Stimulated activated CD4-positive, alpha-beta T cell treated with anti-CD3 and anti-CD28 coated beads, Interleukin-1b, Interleukin-23, amount 100 ng/mL, for 1 hour (primary cell): ENCODE results near the gene HHAT.

Source experiments
- DNase-seq, 2 donors: peaks; one replicate each; pipeline ENCODE4 v3.0.0-alpha.2; 2020; ENCODE audit warnings: low read depth in 2 of 2

The HHAT gene

DNA sequence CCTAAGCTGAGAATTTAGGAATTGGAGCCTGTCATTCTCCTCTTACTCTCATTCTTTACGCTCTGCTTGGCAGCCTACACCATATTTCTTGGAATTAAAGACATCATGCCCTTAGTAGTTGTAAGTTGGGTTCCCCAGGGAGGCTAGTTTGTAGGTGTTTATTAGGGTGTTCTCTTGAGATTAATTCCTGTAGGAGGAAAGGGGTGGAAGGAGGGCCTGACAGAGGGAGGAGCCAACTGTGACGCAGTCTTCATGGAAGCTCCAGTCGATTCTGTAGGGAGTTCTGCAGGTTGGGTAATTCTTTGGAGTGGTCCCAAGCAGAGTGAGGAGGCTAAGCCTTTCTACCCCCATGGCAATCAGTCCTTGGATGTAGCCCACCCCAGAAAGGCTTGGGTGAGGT, 111.4 kb downstream of the HHAT start:
- no peak for DNase-seq

DNA sequence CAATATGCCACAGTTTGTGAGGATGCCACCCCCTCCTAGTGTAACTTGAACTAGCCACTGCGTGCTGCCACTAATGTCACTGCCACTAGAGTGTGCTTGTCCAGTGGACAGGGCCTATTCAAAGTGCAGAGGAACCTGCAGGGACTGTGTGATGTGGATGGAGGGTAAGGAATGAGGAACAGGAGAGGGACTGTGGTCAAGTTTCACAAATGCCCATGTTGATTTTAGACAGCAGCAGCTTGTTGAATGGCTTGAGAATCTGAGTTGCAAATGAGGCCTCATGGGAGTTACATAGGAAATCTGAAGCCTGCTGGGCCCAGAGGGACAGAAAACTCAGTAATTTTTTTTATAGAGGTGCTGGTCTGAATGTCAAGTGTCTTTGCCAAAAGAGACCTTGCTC, 112.3 kb downstream of the HHAT start:
- no peak for DNase-seq

DNA sequence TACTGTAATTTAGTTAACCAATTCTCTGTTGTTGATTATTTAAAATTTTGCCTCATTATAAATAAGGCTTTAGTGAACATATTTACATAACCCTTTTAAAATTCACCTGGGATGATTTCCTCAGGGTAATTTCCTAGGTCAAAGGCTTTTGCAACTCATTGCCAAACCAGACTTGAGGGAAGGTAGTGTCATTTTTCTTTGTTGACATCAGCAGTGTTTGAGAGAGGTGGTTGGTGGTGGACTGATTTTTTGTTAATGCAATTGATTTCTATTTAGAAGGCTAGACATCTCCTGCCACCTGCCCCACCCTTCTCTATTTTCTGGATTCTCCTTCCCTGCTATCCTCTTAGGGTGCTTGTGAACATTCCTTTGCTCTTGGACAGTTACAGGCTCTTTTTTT, 116.8 kb downstream of the HHAT start:
- DNase-seq: no peak

DNA sequence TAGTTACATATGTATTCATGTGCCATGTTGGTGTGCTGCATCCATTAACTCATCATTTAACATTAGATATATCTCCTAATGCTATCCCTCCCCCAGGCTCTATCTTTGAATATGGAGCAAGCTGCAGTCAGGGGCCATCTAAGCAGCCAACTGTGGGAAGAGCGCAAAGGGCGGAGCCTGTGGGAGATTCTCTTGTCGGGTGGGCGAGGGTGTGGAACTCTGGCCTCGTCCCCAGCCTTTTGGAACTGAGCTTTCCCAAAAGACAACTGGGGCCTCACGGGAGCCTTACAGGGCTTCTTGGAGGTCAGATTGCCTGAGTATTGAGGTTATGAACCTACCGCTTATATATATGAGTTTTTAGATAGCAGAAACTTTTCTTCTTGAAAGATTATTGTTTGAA, 117.2 kb downstream of the HHAT start:
- DNase-seq: no peak

DNA sequence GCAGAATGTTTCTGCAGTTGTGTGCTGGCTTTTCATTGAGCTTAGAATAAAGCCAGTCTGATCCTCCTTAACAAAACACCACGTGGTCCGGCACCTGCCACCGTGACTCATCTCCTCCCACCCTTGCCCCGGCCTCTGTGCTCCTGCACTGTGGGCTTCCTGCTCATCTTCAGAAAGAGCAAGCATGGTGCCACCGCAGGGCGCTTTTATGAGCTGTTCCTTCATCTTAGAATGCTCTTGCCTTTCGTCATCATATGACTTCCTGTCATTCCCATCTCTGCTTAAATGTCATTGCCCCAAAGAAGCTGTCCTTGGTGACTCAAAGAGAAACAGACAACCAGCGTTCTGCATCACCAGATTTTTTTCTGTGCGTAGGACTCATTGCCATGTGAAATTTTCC, 117.8 kb downstream of the HHAT start:
- peak; percentile 46 to 49 for DNase-seq

DNA sequence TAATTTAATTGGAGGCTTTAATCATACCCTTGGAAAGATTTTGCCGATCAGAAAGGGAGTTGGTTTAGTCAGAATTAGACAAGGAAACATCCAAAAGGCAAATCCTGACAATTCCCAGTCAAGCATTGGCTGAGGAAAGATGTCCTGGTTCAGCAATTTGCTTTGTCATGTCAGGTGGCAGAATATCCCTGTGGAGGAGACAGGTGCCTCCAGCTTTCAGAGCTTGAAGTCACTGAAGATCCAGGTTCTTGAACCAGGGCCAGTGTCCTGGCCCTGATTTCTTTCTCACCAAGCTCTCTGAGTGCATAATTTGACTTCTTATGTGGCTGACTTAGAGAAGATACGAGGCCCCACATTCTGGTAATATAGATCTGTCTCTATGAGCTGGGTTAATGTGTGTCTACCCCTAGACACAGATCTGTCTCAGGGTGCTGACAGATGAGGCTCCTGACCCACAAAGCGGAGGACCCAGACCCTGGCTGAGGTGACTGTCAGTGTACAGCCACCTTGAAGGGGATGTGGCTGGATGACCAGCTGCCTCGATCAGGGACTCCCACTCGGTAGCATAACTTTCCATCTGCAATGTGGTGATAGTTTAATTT, 118.9 kb downstream of the HHAT start:
- DNase-seq: no peak

DNA sequence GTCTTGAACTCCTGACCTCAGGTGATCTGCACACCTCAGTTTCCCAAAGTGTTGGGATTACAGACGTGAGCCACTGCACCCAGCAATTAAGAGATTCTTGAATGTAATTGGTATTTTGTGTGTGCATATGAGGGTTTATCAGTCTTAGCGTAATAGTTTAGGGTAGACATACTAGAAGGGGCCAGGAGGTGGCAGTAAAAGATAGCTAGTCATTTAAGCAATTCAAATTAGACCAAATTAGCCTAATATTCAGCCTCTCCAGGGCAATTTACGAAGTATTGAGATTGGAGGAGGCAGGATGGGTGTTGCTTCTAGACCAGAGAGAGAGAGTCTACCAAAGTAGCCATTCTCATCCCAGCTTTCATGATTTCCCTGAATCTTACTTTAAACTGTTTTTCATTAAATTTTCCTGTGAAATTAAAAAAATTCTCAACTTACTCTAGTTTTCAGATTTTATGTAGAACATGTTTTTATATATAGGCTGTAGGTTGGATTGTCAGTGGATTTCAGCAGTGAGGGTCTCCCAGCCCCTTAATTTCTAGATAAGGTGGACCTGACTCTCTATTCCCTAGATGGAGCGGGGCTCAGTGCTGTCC, 119.7 kb downstream of the HHAT start:
- DNase-seq: no peak

DNA sequence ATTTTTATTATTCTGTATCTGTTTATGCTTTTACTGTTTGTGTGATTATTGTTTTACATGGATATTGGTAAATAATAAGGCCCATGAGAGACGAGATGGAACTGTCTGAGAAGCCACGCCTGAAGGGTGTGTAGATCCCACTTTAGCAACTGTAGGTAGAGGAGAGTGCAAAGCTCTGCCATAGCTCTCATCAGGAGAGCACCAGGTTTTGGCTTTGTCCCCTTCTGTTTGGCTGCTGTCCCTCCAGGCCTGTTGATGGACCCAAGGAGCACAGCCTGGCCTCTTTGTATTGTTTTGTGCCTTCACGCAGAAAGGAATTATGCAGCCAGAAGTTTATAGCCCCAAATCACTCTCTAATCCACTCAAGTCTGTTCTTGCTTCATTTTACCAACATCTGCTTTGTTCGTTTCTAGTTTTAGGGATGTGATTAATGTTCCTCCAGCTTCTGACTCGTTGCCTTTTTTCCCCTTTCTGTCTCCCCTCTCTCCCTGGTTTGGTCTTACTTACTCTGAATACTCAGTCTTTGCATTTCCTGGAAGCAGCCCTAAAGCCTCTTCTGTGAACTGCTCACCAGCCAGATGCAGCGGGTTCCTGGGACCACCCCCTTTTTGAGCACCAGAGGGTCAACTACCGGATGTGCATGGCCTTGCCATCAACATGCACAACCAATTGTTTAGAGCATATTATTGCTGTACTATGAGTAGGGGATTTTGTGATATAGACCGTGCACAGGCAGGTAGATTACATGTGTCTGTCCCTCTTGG, 127.3 kb downstream of the HHAT start:
- no peak for DNase-seq

DNA sequence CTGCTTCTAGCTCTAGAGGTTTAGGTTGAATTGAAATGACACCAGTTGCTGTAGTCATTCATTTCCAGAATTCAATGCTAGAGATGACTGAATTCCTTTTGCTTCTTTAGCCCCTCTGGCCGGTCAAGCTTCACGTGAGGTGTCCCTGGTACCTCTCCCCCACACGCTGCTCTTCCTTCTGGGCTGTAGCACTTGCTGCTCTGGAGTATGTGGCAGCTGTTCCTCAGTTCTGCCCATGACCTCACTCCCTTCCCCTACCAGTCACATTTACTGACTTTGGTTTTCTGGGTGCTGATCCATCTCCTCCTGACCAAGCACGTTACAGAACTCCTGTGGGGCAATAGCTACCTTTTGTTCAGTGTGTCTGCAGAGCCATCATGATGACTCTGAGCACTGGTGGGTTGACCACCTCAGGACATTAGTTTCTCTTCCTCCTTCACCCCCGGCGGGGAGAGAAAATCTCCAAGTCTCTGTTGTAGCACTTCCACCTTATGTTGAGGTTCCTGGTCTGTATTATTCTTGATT, 128.1 kb downstream of the HHAT start:
- no peak for DNase-seq

DNA sequence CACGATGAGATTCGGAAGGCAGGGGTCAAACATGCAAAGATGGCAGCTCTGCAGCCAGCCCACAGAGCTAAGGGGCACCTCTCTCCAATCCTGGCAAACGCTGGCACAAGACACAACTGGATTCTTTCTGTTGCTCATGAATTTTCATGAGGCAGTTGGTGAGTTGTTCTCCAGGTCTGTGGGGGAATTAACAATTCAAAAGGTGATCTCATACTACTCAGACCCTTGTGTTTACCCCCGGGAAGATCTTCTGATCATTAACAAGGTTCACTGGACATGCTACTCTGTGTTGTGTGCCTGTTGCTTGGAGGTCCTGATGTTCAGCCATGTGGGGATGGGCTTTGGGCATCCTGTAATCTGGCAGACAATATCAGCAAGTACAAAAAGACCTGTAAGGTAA, 128.9 kb downstream of the HHAT start:
- no peak for DNase-seq

DNA sequence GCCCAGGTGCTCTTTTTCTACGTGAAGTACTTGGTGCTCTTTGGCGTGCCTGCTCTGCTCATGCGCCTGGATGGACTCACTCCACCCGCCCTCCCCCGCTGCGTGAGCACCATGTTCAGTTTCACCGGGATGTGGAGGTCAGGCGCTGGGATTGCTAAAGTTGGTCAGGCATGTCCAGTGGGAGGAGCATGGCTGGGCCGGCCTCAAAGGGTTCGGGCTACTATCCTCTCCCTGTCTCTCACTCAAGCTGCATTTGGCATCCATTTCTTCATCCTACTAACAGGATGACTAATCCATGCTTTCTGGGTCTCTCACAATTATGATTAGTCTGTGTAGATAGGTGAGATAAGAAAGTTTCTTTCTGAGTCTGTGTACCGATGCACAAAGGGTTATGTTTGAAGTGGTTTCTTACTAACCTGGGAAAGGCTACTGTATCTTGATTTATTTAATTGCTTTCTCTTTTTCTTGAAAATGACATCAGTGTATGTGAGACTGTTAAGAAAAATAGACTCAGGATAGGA, 135.9 kb downstream of the HHAT start:
- DNase-seq: no peak

DNA sequence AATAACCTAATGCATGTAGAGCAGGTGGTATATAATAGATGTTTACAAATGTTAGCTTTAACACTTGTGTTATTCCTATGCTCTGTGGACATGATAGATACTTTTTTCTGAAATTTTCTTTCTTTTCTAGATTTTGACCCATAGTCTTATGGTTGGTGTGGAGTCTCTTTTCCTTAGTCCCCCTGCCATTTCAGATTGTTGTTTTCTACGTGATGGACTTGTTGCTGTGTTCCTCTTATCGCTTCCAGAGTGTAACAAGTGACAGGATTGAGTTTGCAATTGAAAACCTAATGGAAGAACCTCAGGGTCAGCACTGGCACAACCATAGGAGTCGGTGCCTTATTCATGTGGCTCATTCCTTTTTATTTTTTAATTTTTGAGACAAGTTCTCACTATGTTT, 136.4 kb downstream of the HHAT start:
- DNase-seq: no peak

DNA sequence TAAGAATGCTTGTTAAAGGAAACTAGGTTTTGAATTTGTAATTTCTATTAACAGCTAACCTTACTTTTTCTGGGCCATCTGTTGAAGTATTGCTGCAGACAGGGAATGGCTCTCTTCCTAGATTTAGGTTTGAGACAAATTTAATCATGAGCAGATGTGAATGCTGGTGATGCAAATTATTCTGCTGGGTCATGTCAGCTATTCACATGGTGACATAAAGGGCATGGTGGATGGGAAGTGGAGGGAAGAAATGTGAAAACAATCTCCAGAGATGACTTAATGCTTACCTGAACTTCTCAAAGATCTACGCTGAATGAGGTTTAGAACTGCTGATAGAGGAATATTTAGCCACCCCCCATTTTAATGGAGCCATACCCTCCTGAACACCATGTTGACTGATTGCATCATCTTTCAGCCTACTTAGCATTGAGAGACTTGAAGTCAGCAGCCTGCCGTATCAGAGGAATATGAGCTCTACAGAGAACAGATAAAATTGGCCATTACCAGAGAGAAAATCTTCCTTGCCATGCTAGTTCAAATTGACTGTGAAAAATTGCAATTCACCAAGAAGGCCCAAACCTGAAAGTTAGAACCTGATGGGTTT, 138.8 kb downstream of the HHAT start:
- DNase-seq: no peak

DNA sequence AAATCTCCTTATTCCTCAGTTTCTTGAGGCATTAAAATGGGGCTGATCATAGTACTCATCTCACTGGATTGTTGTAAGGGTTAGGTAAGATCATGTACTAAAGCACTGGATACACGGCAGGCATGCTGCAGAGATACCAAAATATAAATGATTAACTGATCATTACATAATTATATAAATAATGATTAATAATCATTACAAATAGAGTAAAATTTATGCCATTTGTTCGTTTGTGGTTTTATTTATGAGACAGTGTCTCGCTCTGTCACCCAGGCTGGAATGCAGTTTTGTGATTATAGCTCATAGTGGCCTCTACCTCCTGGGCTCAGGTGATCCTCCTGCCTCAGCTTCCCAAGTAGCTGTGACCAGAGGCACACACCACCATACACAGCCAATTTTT, 140.7 kb downstream of the HHAT start:
- DNase-seq: no peak

DNA sequence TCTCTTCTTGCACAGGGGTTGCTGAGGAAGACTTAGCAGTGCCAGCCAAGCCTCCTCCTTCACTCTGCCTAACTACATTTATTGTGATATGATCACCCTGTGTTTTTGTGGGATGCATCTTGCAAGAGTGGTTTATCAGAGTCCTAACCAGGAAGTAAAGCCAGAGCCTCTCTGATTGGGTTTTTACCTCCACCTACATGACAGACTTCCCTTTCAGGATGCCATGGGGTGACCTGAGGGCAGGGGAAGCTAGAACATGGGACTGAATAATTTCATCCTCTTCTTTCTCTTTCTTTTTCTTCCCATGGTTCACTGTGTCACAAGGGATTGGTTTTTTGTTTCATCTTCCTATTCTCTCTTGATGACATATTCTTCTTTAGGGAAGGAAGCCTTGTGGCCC, 146.6 kb downstream of the HHAT start:
- no peak for DNase-seq

DNA sequence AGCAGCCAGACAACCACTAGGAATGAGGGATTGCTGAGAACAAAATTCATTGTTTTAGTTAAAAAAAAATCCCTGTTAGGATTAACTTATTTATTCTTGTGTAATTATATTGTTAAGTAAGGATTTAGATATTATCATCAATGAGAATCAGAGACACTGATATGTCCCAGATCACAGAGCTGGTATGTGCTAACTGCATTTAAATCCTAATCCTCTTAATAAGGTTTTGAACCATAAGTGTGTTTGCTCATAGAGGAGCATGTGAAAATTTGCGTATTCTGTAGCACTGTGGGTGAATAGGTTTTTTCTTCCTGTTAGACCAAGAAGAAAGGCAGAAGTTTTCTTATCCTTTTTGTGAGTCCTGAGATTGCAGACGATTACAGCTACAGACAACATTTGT, 147.1 kb downstream of the HHAT start:
- DNase-seq: no peak

DNA sequence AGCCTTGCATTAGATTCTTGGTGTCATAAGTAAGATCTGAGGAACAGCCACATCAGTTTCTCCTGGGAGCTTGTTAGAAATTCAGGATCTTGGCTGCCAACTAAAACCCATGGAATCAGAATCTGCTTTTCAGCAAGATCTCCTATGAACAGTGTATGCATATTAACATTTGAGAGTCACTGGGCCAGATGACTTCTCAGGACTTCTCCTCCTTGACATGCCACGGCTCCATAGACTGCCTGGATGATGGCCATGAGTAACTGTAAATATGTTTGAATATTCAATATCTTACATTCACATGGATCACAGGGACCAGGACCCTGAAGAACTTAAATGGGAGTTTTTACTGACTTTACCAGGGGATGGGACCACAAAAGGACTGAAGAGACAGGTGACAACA, 148.0 kb downstream of the HHAT start:
- DNase-seq: no peak

DNA sequence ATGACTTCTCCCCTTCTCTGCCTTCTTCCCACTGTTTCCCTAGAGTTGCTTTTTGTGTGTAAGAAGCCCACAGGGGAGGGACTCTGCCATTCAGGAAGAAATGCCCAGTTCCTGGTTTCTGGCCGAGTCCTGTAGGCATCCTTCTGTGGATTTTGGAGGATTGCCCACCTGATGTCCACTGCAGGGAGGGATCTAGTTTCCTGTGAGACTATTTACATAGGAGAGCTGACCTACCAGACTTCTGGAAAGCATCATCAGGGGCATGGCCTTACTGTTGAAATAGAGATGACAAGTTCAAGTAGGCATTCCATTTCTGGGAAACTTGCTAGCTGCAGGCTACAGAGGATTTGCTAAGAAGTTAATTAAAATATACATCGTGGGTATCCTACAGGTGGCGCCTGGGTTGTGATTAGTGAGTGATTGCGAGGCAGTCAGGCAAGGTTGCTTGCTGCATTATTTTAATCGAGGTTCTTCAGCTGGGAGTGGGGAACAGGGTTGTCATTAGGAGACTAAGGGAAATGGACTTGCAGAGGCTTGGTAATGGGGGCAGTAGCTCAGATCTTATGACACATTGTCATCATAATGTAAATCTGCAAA, 148.7 kb downstream of the HHAT start:
- DNase-seq: no peak

DNA sequence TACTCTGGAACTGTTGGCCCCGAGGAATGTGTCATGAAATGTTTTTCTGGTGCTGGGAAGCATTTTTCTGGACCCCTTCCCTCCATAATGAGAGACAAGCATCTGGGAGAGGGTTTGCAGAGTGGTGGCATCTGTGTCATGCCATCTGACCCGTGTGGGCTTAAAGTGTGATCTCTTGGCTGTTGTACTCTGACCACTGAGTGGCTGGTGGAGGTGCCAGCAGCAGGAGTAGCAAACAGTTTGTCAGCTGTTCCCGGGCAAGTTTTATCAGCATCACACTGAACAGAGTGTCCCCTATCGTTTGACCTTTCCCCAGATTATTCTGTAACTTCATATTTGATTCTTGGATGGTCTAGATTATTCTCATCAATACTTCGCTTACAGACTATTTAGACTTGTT, 150.1 kb downstream of the HHAT start:
- DNase-seq: no peak

DNA sequence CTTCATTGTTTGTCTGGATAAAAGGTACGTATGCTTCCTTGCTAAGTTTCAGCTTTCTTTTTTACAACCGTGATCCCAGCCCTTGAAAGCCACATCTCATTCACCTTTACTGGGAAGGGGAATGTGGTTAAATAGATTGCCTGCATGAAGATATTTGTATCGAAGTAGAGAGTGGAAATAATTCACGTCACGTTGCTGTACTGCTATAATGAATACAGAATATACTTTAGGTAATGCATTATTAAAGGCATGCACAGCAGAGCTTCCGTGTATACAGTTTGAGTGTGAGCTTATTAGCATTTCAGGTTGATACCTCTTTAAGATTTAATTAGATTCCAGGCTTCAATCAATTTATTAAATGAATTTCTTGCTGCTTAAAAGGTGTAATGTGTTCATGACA, 153.8 kb downstream of the HHAT start:
- no peak for DNase-seq

DNA sequence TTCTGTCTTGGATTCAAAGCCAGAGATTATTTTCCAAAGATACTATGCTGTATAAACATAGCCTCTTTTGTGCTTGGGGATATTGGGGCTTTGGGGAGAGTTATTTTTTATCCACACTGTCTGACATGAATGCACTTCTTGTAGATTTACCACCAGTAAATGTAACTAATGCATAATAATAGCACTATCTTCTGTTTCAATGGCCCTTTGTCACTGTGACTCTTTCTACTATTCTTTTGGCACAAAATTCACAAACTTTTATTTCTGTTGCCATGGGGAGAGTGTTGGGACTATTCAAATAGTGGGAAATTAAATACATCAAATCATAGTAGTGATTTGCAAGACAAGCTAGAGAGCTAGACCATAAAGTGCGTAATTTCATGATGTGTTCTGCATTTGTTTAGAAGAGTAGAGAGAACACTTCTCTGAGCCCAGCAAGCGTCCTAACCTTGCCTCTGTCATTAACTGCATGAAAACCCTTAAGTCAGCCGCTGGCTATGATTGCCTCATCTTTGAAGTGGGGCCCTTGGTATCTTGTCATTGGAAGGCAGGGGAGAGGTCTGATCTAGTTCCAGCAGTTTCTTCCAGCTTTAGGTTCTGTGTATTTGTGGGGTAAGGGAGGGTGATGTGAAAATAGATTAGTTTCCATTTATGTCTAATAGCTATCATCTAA, 154.4 kb downstream of the HHAT start:
- no peak for DNase-seq

DNA sequence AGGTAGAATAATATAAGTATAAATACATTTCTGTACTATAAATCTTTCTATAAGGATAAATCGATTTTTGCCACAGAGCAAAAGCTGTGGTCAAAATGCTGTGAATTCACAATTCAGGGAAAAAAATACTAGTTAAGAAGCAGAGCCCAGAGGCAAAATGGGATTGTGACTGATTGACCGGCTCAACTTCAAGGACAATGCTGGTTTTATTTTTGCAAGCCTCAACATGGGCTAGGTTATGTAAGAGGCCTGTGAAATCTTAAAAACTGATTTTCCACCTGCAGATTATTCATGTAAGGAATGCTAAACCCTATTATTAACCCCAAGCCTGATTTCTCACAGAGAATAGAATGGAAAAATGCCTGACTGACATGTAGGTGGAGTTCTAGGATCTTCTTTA, 155.1 kb downstream of the HHAT start:
- no peak for DNase-seq
